Panc1 (cell line): ENCODE measurements around the gene OGA. TPM values are rescaled to one million over a fixed set of nuclear protein-coding genes. Genes with fewer than 3 reads are reported as not detected.

Experiments
- ATAC-seq: fragments of 200-7000 bp; cut with Tn5 transposase; 2 replicates; pipeline ENCODE4 v1.9.1; 2020; ENCODE audit warnings: mild to moderate bottlenecking, moderate library complexity
- BruUV-seq: library from RNA; stranded (reverse); fragments of 400-500 nt; replicated peaks from 2 replicates; lab custom pipeline; 2021; lab: Mats Ljungman, UMichigan
- CTCF ChIA-PET: fragments of 300-600 bp; sonication (Branson Sonifier 250); formaldehyde crosslinking; loops from one replicate; lab custom pipeline; 2022; ENCODE audit warnings: antibody characterized with exemption; lab: Charles Lee
- POLR2A ChIA-PET: fragments of 300-600 bp; sonication (Branson Sonifier 250); formaldehyde crosslinking; loops from one replicate; lab custom pipeline; 2022; ENCODE audit warnings: antibody characterized with exemption; lab: Charles Lee
- DNase-seq: peaks from one replicate; pipeline ENCODE4 v3.0.0-alpha.2; 2010; ENCODE audit warnings: low read depth, low spot score
- H3K27ac ChIP-seq: 2 replicates; pipeline ENCODE4 v1.5.1; 2011; ENCODE audit warnings: mild to moderate bottlenecking, low read length, inconsistent platforms
- H3K27me3 ChIP-seq: fragments of 200-500 bp; sonication (Bioruptor generic); 2 replicates; pipeline ENCODE4 v1.6.0; 2014; ENCODE audit warnings: low read length, inconsistent platforms; ENCODE audit not compliant: control insufficient read depth, insufficient read depth
- H3K36me3 ChIP-seq: fragments of 200-500 bp; sonication (Bioruptor generic); 2 replicates; pipeline ENCODE4 v1.5.1; 2014; ENCODE audit warnings: inconsistent platforms, mild to moderate bottlenecking, low read length, moderate library complexity; ENCODE audit not compliant: control insufficient read depth, insufficient read depth
- H3K4me1 ChIP-seq: 2 replicates; pipeline ENCODE4 v1.5.1; 2011; ENCODE audit warnings: inconsistent platforms, mild to moderate bottlenecking, low read length, moderate library complexity; ENCODE audit not compliant: control insufficient read depth, insufficient read depth
- H3K4me3 ChIP-seq, 2 experiments: 2 replicates each; pipeline ENCODE4 v1.5.1; 2011 to 2012; ENCODE audit warnings: low read depth in 2 of 2, low read length in 2 of 2, mild to moderate bottlenecking in 2 of 2, inconsistent platforms in 1 of 2, moderate library complexity in 1 of 2
- H3K9me3 ChIP-seq: fragments of 200-500 bp; sonication (Bioruptor generic); 2 replicates; pipeline ENCODE4 v1.5.1; 2014; ENCODE audit warnings: low read depth, mild to moderate bottlenecking, inconsistent platforms, low read length, moderate library complexity; ENCODE audit not compliant: control insufficient read depth, insufficient read depth
- POLR2AphosphoS5 ChIP-seq: IDR thresholded peaks from 2 replicates; pipeline ENCODE4 v1.6.1; 2012; ENCODE audit warnings: mild to moderate bottlenecking, low read depth, low read length, moderate library complexity
- SIN3A ChIP-seq: IDR thresholded peaks from 2 replicates; pipeline ENCODE4 v1.6.1; 2012; ENCODE audit warnings: low read depth, mild to moderate bottlenecking, low read length, moderate library complexity, borderline replicate concordance; ENCODE audit not compliant: insufficient read depth
- TCF7L2 ChIP-seq: IDR thresholded peaks from 2 replicates; pipeline ENCODE4 v1.6.1; 2011; ENCODE audit warnings: mild to moderate bottlenecking, low read depth, low read length, inconsistent platforms
- in situ Hi-C: cut with HindIII; loops from 2 replicates; pipeline ENCODE4 v1.10.0; 2016; ENCODE audit warnings: low sequenced_read_pairs, low pct_unique_long_range_greater_than_20kb
- intact Hi-C: fragments of 100-400 bp; cut with micrococcal nuclease; formaldehyde crosslinking; loops from one replicate; pipeline ENCODE4 v1.10.0; 2022; ENCODE audit not compliant: unreplicated experiment
- total RNA-seq: library from RNA; stranded (reverse); gene quantifications from one replicate; pipeline ENCODE4 v1.2.1, GENCODE V29; 2021; ENCODE audit not compliant: unreplicated experiment
- TF ChIP-seq, protein P1 (sequence below), 2 experiments: IDR thresholded peaks; 2 replicates each; pipeline ENCODE4 v1.6.1; 2011 to 2012; ENCODE audit warnings: low read depth in 2 of 2, control low read depth in 1 of 2, low read length in 1 of 2, mild to moderate bottlenecking in 1 of 2, moderate library complexity in 1 of 2; ENCODE audit not compliant: insufficient read depth in 1 of 2
- TF ChIP-seq, protein P2 (sequence below): fragments of 450-650 bp; IDR thresholded peaks from 2 replicates; pipeline ENCODE4 v1.5.1; 2017; ENCODE audit warnings: mild to moderate bottlenecking

The OGA gene
- total RNA-seq, 1 experiment from 2014 or later: 117 TPM

DNA sequence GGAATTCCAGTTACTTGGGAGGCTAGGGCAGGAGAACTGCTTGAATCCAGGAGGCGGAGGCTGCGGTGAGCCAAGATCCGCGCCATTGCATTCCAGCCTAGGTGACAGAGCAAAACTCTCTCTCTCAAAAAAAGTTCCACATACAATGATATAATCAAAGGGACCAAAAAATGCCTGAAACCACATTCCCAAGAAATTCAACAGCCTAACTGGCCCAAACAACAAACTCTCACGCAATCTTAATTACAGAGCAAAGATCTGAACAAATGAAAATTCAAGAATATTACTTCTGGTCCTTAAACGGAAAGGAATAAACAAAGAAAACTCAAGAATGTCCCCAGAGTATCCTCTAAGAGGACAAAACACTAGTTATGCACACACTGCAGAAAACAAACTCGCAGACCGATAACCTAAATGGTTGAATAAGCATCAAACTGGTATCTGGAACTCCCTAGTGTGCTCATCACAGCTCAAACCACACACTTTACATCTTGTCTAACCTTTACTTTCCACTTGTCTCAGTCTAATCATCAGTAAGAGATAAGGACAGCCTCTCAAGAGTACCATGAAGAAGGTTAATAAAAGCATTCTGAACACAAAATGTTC is 3.7 kb downstream of the OGA start:
- no peak for DNase-seq
- Histone ChIP-seq H3K27me3 (no peaks in the 10 kb centered on the region), H3K9me3 (no peaks in the 10 kb centered on the region), H3K27ac (peak overlapping the region; percentile 51), H3K4me1 (peaks cover 13% of the 10 kb centered on the region), H3K36me3 (peaks cover 38% of the 10 kb centered on the region), H3K4me3 (peak overlapping the region; percentile 84 to 98)
- TSS peak; percentile 11 for BruUV-seq
- in situ Hi-C loops: no loop called here
- POLR2A ChIA-PET: interaction anchor here (0.6 kb wide), 2 partner anchors 18 to 1299 kb away, joined by 3 to 4 read pairs; no protein-coding TSS in a partner anchor
- CTCF ChIA-PET: interaction anchor here (0.8 kb wide), 1 partner anchor 195 kb away, joined by 4 read pairs; no protein-coding TSS in a partner anchor
- ATAC-seq: no peak
- intact Hi-C loops: no loop called here
- TF ChIP-seq, protein P1, sequence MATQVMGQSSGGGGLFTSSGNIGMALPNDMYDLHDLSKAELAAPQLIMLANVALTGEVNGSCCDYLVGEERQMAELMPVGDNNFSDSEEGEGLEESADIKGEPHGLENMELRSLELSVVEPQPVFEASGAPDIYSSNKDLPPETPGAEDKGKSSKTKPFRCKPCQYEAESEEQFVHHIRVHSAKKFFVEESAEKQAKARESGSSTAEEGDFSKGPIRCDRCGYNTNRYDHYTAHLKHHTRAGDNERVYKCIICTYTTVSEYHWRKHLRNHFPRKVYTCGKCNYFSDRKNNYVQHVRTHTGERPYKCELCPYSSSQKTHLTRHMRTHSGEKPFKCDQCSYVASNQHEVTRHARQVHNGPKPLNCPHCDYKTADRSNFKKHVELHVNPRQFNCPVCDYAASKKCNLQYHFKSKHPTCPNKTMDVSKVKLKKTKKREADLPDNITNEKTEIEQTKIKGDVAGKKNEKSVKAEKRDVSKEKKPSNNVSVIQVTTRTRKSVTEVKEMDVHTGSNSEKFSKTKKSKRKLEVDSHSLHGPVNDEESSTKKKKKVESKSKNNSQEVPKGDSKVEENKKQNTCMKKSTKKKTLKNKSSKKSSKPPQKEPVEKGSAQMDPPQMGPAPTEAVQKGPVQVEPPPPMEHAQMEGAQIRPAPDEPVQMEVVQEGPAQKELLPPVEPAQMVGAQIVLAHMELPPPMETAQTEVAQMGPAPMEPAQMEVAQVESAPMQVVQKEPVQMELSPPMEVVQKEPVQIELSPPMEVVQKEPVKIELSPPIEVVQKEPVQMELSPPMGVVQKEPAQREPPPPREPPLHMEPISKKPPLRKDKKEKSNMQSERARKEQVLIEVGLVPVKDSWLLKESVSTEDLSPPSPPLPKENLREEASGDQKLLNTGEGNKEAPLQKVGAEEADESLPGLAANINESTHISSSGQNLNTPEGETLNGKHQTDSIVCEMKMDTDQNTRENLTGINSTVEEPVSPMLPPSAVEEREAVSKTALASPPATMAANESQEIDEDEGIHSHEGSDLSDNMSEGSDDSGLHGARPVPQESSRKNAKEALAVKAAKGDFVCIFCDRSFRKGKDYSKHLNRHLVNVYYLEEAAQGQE (IDR thresholded peaks at IDR 0.05; ENCODE audit: insufficient read depth in 1 of 2, low read depth in 2 of 2, low read length in 1 of 2): no peak
- TF ChIP-seq TCF7L2: no peak
- TF ChIP-seq, protein P2, sequence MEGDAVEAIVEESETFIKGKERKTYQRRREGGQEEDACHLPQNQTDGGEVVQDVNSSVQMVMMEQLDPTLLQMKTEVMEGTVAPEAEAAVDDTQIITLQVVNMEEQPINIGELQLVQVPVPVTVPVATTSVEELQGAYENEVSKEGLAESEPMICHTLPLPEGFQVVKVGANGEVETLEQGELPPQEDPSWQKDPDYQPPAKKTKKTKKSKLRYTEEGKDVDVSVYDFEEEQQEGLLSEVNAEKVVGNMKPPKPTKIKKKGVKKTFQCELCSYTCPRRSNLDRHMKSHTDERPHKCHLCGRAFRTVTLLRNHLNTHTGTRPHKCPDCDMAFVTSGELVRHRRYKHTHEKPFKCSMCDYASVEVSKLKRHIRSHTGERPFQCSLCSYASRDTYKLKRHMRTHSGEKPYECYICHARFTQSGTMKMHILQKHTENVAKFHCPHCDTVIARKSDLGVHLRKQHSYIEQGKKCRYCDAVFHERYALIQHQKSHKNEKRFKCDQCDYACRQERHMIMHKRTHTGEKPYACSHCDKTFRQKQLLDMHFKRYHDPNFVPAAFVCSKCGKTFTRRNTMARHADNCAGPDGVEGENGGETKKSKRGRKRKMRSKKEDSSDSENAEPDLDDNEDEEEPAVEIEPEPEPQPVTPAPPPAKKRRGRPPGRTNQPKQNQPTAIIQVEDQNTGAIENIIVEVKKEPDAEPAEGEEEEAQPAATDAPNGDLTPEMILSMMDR: no peak
- no peak for TF ChIP-seq SIN3A
- no peak for TF ChIP-seq POLR2AphosphoS5

DNA sequence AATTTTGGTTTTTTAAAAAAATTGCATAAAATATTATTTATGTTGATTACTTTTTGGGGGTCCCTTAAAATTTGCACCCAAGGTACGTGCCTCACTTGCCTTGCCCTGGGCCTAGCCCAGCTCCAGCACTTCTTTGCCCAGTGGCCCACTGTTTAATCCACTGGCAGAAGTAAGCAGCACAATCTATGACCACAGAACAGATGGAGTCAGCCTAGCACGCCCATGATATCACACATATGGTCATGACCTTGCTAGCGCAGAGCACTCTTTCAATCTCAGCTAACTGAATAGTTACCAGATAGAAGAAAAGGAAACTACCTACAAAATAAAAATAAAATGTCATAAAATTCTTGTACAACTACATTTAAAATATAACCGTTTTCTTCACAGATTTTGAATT is 5.6 kb downstream of the OGA start:
- no TSS peak for BruUV-seq
- Histone ChIP-seq H3K4me1 (peaks cover 13% of the 10 kb centered on the region), H3K27me3 (no peaks in the 10 kb centered on the region), H3K4me3 (no peak overlapping the region), H3K9me3 (no peaks in the 10 kb centered on the region), H3K27ac (no peak overlapping the region), H3K36me3 (peaks cover 50% of the 10 kb centered on the region)
- ATAC-seq (no peak), DNase-seq (no peak)
- intact Hi-C loops (no loop called here), in situ Hi-C loops (no loop called here)
- POLR2A ChIA-PET: no interaction called here
- no peak for TF ChIP-seq TCF7L2
- CTCF ChIA-PET: no interaction called here

DNA sequence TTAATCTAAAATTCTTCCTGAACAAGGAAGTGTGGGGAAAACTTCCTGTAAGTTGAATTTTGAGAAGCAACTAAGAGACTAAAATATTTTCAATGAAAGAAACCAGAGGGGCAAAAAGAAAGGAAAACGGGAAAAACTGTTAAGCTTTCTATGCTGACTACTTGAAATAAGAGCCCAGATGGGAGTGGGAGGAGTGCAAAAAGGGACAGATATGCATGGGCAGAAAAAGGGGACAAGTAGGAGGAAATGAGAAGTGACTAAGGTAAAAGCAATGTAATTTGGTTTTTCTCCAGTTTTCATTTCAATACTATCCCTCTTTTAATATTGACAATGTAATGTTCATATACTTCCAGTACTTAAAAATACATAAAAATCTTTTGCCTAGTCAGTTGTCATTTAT is 11.1 kb downstream of the OGA start:
- Histone ChIP-seq H3K27me3 (no peaks in the 10 kb centered on the region), H3K36me3 (peaks cover 52% of the 10 kb centered on the region), H3K4me1 (no peaks in the 10 kb centered on the region), H3K9me3 (no peaks in the 10 kb centered on the region), H3K4me3 (no peak overlapping the region), H3K27ac (no peak overlapping the region)
- no peak for TF ChIP-seq TCF7L2
- TF ChIP-seq, protein P1 (IDR thresholded peaks at IDR 0.05; ENCODE audit: insufficient read depth in 1 of 2, low read depth in 2 of 2, low read length in 1 of 2): no peak
- no peak for TF ChIP-seq POLR2AphosphoS5
- TF ChIP-seq SIN3A: no peak
- TF ChIP-seq, protein P2: no peak
- ATAC-seq (no peak), DNase-seq (no peak)
- intact Hi-C loops: no loop called here
- POLR2A ChIA-PET: no interaction called here
- CTCF ChIA-PET: no interaction called here
- BruUV-seq: no TSS peak
- in situ Hi-C loops: no loop called here
